H9 (cell line): ENCODE data around the gene STAT2. TPM values are rescaled to one million over a fixed set of nuclear protein-coding genes. Genes with fewer than 3 reads are reported as not detected.

ENCODE experiments used
- DNase-seq: peaks from one replicate; pipeline ENCODE4 v3.0.0-alpha.2; 2017
- H2AFZ ChIP-seq: one replicate; pipeline ENCODE4 v1.6.1; 2013; ENCODE audit warnings: mild to moderate bottlenecking, low read length, control low read depth, moderate library complexity
- H2AK5ac ChIP-seq: 2 replicates; pipeline ENCODE4 v1.6.1; 2013; ENCODE audit warnings: low read length, control low read depth, mixed read lengths; ENCODE audit not compliant: insufficient read length
- H2BK120ac ChIP-seq: one replicate; pipeline ENCODE4 v1.6.1; 2013; ENCODE audit warnings: low read depth, mild to moderate bottlenecking, low read length, control low read depth, inconsistent platforms; ENCODE audit not compliant: poor library complexity, severe bottlenecking
- H2BK12ac ChIP-seq: 2 replicates; pipeline ENCODE4 v1.6.1; 2013; ENCODE audit warnings: low read length, control low read depth, mixed read lengths, low read depth; ENCODE audit not compliant: insufficient read length
- H2BK15ac ChIP-seq: 2 replicates; pipeline ENCODE4 v1.6.1; 2013; ENCODE audit warnings: low read depth, low read length, control low read depth
- H2BK20ac ChIP-seq: one replicate; pipeline ENCODE4 v1.6.1; 2013; ENCODE audit warnings: low read depth, mild to moderate bottlenecking, low read length, control low read depth, inconsistent platforms; ENCODE audit not compliant: poor library complexity, severe bottlenecking
- H2BK5ac ChIP-seq: 2 replicates; pipeline ENCODE4 v1.6.1; 2013; ENCODE audit warnings: low read length, control low read depth, mixed read lengths; ENCODE audit not compliant: insufficient read length
- H3K14ac ChIP-seq: 2 replicates; pipeline ENCODE4 v1.6.1; 2013; ENCODE audit warnings: low read length, control low read depth; ENCODE audit not compliant: insufficient read depth
- H3K18ac ChIP-seq: 2 replicates; pipeline ENCODE4 v1.6.1; 2013; ENCODE audit warnings: low read depth, mild to moderate bottlenecking, mixed read lengths, low read length, control low read depth; ENCODE audit not compliant: insufficient read length
- H3K23ac ChIP-seq: 2 replicates; pipeline ENCODE4 v1.6.1; 2013; ENCODE audit warnings: low read length, control low read depth, mixed read lengths, low read depth; ENCODE audit not compliant: insufficient read length
- H3K23me2 ChIP-seq: 2 replicates; pipeline ENCODE4 v1.6.1; 2013; ENCODE audit warnings: low read depth, mild to moderate bottlenecking, mixed read lengths, low read length, control low read depth; ENCODE audit not compliant: insufficient read length, poor library complexity, severe bottlenecking
- H3K27ac ChIP-seq: 2 replicates; pipeline ENCODE4 v1.5.1; 2013; ENCODE audit warnings: low read length, control low read depth, mixed read lengths, low read depth; ENCODE audit not compliant: insufficient read length
- H3K27me3 ChIP-seq: 2 replicates; pipeline ENCODE4 v1.6.1; 2013; ENCODE audit warnings: low read length, control low read depth, inconsistent platforms; ENCODE audit not compliant: insufficient read depth
- H3K4ac ChIP-seq: 2 replicates; pipeline ENCODE4 v1.6.1; 2013; ENCODE audit warnings: low read depth, mild to moderate bottlenecking, control low read depth, inconsistent platforms, low read length, moderate library complexity
- H3K4me1 ChIP-seq: 2 replicates; pipeline ENCODE4 v1.6.1; 2013; ENCODE audit warnings: low read length, control low read depth, inconsistent platforms; ENCODE audit not compliant: insufficient read depth
- H3K4me2 ChIP-seq: 2 replicates; pipeline ENCODE4 v1.6.1; 2013; ENCODE audit warnings: low read length, control low read depth, mixed read lengths; ENCODE audit not compliant: insufficient read length, insufficient read depth
- H3K56ac ChIP-seq: 2 replicates; pipeline ENCODE4 v1.6.1; 2013; ENCODE audit warnings: low read depth, mild to moderate bottlenecking, mixed read lengths, low read length, control low read depth; ENCODE audit not compliant: insufficient read length
- H3K79me1 ChIP-seq: 2 replicates; pipeline ENCODE4 v1.6.1; 2013; ENCODE audit warnings: low read depth, mild to moderate bottlenecking, moderate library complexity, low read length, control low read depth, inconsistent platforms; ENCODE audit not compliant: insufficient read depth, poor library complexity, severe bottlenecking
- H3K79me2 ChIP-seq: 2 replicates; pipeline ENCODE4 v1.6.1; 2013; ENCODE audit warnings: low read length, control low read depth, inconsistent platforms; ENCODE audit not compliant: insufficient read depth
- H3K9ac ChIP-seq: 2 replicates; pipeline ENCODE4 v1.6.1; 2013; ENCODE audit warnings: low read length, control low read depth, mixed read lengths; ENCODE audit not compliant: insufficient read length; ENCODE audit errors: extremely low read depth
- H3K9me3 ChIP-seq: one replicate; pipeline ENCODE4 v1.6.1; 2013; ENCODE audit warnings: low read depth, low read length, inconsistent platforms; ENCODE audit not compliant: control insufficient read depth
- H3T11ph ChIP-seq: one replicate; pipeline ENCODE4 v1.6.1; 2013; ENCODE audit warnings: mild to moderate bottlenecking, low read length, control low read depth, inconsistent platforms
- H4K20me1 ChIP-seq: one replicate; pipeline ENCODE4 v1.6.1; 2013; ENCODE audit not compliant: control insufficient read depth, insufficient read length, insufficient read depth
- H4K5ac ChIP-seq: 2 replicates; pipeline ENCODE4 v1.6.1; 2013; ENCODE audit warnings: low read depth, mild to moderate bottlenecking, mixed read lengths, low read length, control low read depth; ENCODE audit not compliant: insufficient read length
- H4K8ac ChIP-seq: replicated peaks from 2 replicates; pipeline ENCODE4 v1.6.1; 2013; ENCODE audit warnings: low read length, control low read depth, mixed read lengths, low read depth; ENCODE audit not compliant: insufficient read length
- H4K91ac ChIP-seq: 2 replicates; pipeline ENCODE4 v1.6.1; 2013; ENCODE audit warnings: low read depth, mild to moderate bottlenecking, moderate library complexity, mixed read lengths, low read length, control low read depth; ENCODE audit not compliant: insufficient read length
- H3K27ac Mint-ChIP-seq, 3 experiments: 2 replicates in 2 of 3; 3 replicates in 1 of 3; pipeline ENCODE4 v1.8.0; 2020 to 2021; ENCODE audit warnings: mixed read lengths in 3 of 3, mild to moderate bottlenecking in 1 of 3, moderate library complexity in 1 of 3
- H3K27me3 Mint-ChIP-seq: 2 replicates; pipeline ENCODE4 v1.8.0; 2021; ENCODE audit warnings: low read depth, mild to moderate bottlenecking, moderate library complexity, mixed read lengths
- H3K36me3 Mint-ChIP-seq, 3 experiments: 2 replicates in 2 of 3; 3 replicates in 1 of 3; pipeline ENCODE4 v1.8.0; 2020 to 2021; ENCODE audit warnings: low read depth in 3 of 3, mixed read lengths in 3 of 3; ENCODE audit not compliant: insufficient read depth in 1 of 3
- H3K4me1 Mint-ChIP-seq, 2 experiments: 2 replicates each; pipeline ENCODE4 v1.8.0; 2020; ENCODE audit warnings: mixed read lengths in 2 of 2
- H3K4me3 Mint-ChIP-seq, 2 experiments: 2 replicates in 1 of 2; 3 replicates in 1 of 2; pipeline ENCODE4 v1.8.0; 2020 to 2021; ENCODE audit warnings: mild to moderate bottlenecking in 2 of 2, mixed read lengths in 2 of 2, moderate library complexity in 1 of 2
- H3K9me3 Mint-ChIP-seq, 2 experiments: 2 replicates in 1 of 2; 3 replicates in 1 of 2; pipeline ENCODE4 v1.8.0; 2020; ENCODE audit warnings: mild to moderate bottlenecking in 2 of 2, mixed read lengths in 2 of 2, moderate library complexity in 1 of 2
- CTCF ChIP-seq: fragments of 200-600 bp; sonication (generic); conservative IDR thresholded peaks from 3 replicates; pipeline ENCODE4 v1.8.0; 2021; ENCODE audit warnings: antibody characterized with exemption, mild to moderate bottlenecking
- WGBS: extraction: QIAGEN DNeasy Blood & Tissue Kit; methylation state at CpG from one replicate; pipeline ENCODE4 v1.1.7; 2013; ENCODE audit warnings: missing lambda C conversion rate, low lambda C conversion rate, mixed read lengths; ENCODE audit not compliant: insufficient read length; ENCODE audit errors: extremely low coverage; 5-methylcytosine and 5-hydroxymethylcytosine counted together
- total RNA-seq: library from RNA; stranded (reverse); gene quantifications from 2 replicates; pipeline ENCODE4 v1.2.1, GENCODE V29; 2021

Gene STAT2
- total RNA-seq, 1 experiment from 2014 or later: 47.8 TPM

- H3K27me3 Mint-ChIP-seq: no peaks in the 10 kb centered on the region
- Histone ChIP-seq H2BK5ac (no peak overlapping the region), H3T11ph (no peak overlapping the region), H2BK12ac (no peak overlapping the region), H3K27me3 (no peaks in the 10 kb centered on the region), H3K23me2 (no peaks in the 10 kb centered on the region), H2BK15ac (no peak overlapping the region), H3K4me2 (no peak overlapping the region), H3K27ac (no peak overlapping the region), H2AFZ (no peak overlapping the region), H3K79me1 (no peaks in the 10 kb centered on the region), H3K79me2 (no peaks in the 10 kb centered on the region), H4K20me1 (no peaks in the 10 kb centered on the region), H3K56ac (no peak overlapping the region), H4K5ac (no peak overlapping the region), H2AK5ac (no peak overlapping the region), H3K23ac (no peak overlapping the region), H3K9ac (no peak overlapping the region), H4K8ac (no peak overlapping the region), H3K4ac (no peak overlapping the region), H2BK120ac (no peak overlapping the region), H3K14ac (no peak overlapping the region), H2BK20ac (no peak overlapping the region), H3K4me1 (no peaks in the 10 kb centered on the region), H3K18ac (no peak overlapping the region), H3K9me3 (no peaks in the 10 kb centered on the region), H4K91ac (no peak overlapping the region)
- DNase-seq: no peak
- H3K36me3 Mint-ChIP-seq: no peaks in the 10 kb centered on the region
- WGBS: no CpG with 5 or more reads among the region's 5 CpGs
- no peak for TF ChIP-seq CTCF
- H3K4me1 Mint-ChIP-seq: peaks cover 8 to 10% of the 10 kb centered on the region in 2 experiments
- 0 out of 7 replicates have a peak overlapping the region, but pooled peaks of 1 of the 3 experiments have one; percentile 14 for H3K27ac Mint-ChIP-seq
- H3K9me3 Mint-ChIP-seq: peaks cover 6% of the 10 kb centered on the region in 2 experiments; a peak in 2 of 5 replicates
- H3K4me3 Mint-ChIP-seq: no peak overlapping the region
Observed at GRCh38 chr12:56389412-56389811, 29.5 kb upstream of the STAT2 start.
